ENCODE data around the gene ACTMAP. TPM values are rescaled to one million over a fixed set of nuclear protein-coding genes. Genes with fewer than 3 reads are reported as not detected.

Gene ACTMAP
- total and polyA plus RNA-seq, 2 of the 13 experiments (the other 11 are each of a cell fraction or from before 2014, with no cell fraction given) = 2.2 to 7.9 TPM

DNA sequence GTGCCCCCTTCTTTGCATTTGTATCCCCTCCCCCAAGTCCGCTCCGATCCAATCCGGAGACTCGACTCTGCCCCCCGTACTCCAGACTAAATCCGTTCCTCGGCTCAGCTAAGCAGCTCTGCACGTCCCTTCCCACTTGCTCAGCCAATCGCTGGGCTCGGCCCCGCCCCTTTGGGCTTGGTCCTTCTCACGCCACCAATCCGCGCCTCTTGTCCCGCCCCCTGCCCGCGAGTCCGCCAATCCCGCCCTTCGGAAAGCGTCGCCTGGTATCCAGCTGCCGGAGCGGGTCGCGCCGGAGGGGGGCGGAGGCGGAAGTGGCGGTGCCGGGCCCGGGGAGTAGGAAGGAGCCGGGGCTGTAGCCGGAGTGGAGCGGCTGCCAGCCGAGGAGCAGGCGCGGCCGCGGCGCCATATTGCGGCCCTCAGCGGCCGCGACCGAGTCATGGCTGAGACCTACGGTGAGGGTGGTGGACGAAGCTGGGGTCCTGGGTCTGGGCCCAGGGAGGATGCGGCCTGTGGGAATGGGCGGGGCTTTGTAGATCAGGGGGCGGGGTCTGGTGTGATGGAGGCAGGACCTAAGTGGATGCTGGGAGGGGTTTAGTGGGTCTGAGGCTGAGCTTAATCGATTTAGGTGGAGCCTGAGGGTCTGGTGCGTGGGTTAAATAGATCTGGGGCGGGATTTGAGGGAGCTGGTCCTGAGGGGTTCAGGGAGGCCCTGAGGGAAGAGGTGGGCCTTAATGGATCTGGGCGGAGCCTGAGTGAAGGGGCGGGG lies 27.8 kb upstream of the ACTMAP start, which contains the start of gene RAB4B (continued):
- TF ChIP-seq ZNF646 (CRISPR knock-in tag; IDR thresholded peaks at IDR 0.05) = no peak
- TF ChIP-seq, protein P1, sequence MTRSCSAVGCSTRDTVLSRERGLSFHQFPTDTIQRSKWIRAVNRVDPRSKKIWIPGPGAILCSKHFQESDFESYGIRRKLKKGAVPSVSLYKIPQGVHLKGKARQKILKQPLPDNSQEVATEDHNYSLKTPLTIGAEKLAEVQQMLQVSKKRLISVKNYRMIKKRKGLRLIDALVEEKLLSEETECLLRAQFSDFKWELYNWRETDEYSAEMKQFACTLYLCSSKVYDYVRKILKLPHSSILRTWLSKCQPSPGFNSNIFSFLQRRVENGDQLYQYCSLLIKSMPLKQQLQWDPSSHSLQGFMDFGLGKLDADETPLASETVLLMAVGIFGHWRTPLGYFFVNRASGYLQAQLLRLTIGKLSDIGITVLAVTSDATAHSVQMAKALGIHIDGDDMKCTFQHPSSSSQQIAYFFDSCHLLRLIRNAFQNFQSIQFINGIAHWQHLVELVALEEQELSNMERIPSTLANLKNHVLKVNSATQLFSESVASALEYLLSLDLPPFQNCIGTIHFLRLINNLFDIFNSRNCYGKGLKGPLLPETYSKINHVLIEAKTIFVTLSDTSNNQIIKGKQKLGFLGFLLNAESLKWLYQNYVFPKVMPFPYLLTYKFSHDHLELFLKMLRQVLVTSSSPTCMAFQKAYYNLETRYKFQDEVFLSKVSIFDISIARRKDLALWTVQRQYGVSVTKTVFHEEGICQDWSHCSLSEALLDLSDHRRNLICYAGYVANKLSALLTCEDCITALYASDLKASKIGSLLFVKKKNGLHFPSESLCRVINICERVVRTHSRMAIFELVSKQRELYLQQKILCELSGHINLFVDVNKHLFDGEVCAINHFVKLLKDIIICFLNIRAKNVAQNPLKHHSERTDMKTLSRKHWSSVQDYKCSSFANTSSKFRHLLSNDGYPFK (CRISPR knock-in tag; IDR thresholded peaks at IDR 0.05; ENCODE audit: borderline replicate concordance) = peak; percentile 94
- peak; percentile 81 for TF ChIP-seq RBM39 (IDR thresholded peaks at IDR 0.05; ENCODE audit: low read depth, low read length, poor library complexity, severe bottlenecking)
- no peak for TF ChIP-seq SSRP1 (CRISPR knock-in tag; IDR thresholded peaks at IDR 0.05)
- no peak for TF ChIP-seq ZNF790 (CRISPR knock-in tag; IDR thresholded peaks at IDR 0.05; ENCODE audit: borderline replicate concordance)
- TF ChIP-seq ZNF75D (CRISPR knock-in tag; IDR thresholded peaks at IDR 0.05; ENCODE audit: borderline replicate concordance) = no peak
- no peak for TF ChIP-seq REXO4 (CRISPR knock-in tag; IDR thresholded peaks at IDR 0.05; ENCODE audit: borderline replicate concordance)
- TF ChIP-seq MLLT10 (CRISPR knock-in tag; IDR thresholded peaks at IDR 0.05) = no peak
- 0 out of 2 replicates have a peak, but pooled peaks have one; percentile 56 for TF ChIP-seq ZMYM2 (CRISPR knock-in tag; IDR thresholded peaks at IDR 0.05)
- TF ChIP-seq ATRX (CRISPR knock-in tag; IDR thresholded peaks at IDR 0.05; ENCODE audit: borderline replicate concordance) = no peak
- no peak for TF ChIP-seq FOXP1 (IDR thresholded peaks at IDR 0.05)
- TF ChIP-seq FOXP1 (CRISPR knock-in tag; IDR thresholded peaks at IDR 0.05) = no peak
- no peak for TF ChIP-seq ZNF781 (CRISPR knock-in tag; IDR thresholded peaks at IDR 0.05; ENCODE audit: borderline replicate concordance, not compliant biosample characterization)
- no peak; the same call in 1 of the 2 replicates for TF ChIP-seq ZSCAN21 (CRISPR knock-in tag; IDR thresholded peaks at IDR 0.05; ENCODE audit: borderline replicate concordance)
- no peak for TF ChIP-seq RAD51 (IDR thresholded peaks at IDR 0.05; ENCODE audit: borderline replicate concordance)
- TF ChIP-seq EZH2 (conservative IDR thresholded peaks at IDR 0.05; ENCODE audit: low read depth, low read length) = no peak
- TF ChIP-seq TBX2 (CRISPR knock-in tag; IDR thresholded peaks at IDR 0.05; ENCODE audit: borderline replicate concordance) = peak; percentile 52; the same call in 1 of the 2 replicates
- TF ChIP-seq SALL1 (CRISPR knock-in tag; IDR thresholded peaks at IDR 0.05) = no peak
- TF ChIP-seq ZNF615 (CRISPR knock-in tag; IDR thresholded peaks at IDR 0.05; ENCODE audit: borderline replicate concordance) = no peak
- no peak for TF ChIP-seq ZBTB8A (CRISPR knock-in tag; IDR thresholded peaks at IDR 0.05; ENCODE audit: borderline replicate concordance, low read depth)
